ENCODE measurements around the gene NFIB. TPM values are rescaled to one million over a fixed set of nuclear protein-coding genes. Genes with fewer than 3 reads are reported as not detected.

The NFIB gene
- total and polyA plus RNA-seq, 2 of the 8 experiments (the other 6 are each of a cell fraction or from before 2014, with no cell fraction given): 2.6 to 13.1 TPM

DNA sequence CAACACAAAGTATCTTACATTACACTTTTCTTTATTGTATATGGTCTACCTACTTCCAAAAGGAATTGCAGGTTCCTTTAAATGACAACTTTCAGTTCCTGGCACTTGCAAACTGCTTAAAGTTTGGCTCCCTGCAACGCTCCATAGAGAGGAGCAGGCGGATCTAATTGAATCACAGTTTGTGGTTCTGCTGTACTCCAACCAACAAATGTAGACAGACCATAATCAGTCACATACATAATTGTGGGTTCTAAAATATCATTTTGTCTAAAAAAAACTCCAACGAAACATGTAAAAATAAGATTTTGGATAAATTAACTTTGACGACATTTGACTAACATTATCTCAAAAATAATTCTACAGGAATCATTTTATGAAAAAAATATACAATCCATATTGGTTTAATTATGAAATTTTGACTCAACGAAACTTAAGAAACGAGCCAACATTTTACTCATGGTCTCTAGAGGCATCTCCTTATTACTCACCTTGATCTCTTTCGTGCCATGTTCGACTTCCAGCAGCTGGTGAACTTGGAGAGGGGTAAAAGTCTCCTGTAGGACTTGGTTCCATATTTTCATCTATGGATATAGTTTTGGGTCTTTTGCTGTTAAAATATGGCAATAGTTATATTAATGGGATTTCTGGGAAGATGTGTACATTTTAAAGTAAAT lies 167.6 kb downstream of the NFIB start:
- Histone ChIP-seq H2AFZ (ENCODE audit: low read length) (no peak overlapping the region), H2BK20ac (ENCODE audit: low read length) (no peak overlapping the region), H3K14ac (ENCODE audit: insufficient read length) (no peak overlapping the region), H3K36me3 (ENCODE audit: control insufficient read depth in 2 of 4, insufficient read depth in 4 of 4, low read length in 3 of 4) (no peaks in the 10 kb centered on the region), H3K4ac (replicated peaks; ENCODE audit: insufficient read length, low read depth, low read length) (no peak overlapping the region), H3K4me3 (ENCODE audit: extremely low read depth in 1 of 4, insufficient read depth in 2 of 4, low read depth in 3 of 4, low read length in 4 of 4) (no peak overlapping the region), H3K9ac (replicated peaks in 1 of 4; ENCODE audit: extremely low read depth in 1 of 4, low read depth in 3 of 4, low read length in 3 of 4) (no peak overlapping the region), H3K18ac (ENCODE audit: extremely low read depth, low read length) (no peak overlapping the region), H2AK5ac (ENCODE audit: low read depth, low read length) (no peak overlapping the region), H3K27ac (ENCODE audit: low read depth, low read length) (no peak overlapping the region), H2BK12ac (ENCODE audit: low read depth, low read length) (no peak overlapping the region), H4K91ac (replicated peaks; ENCODE audit: insufficient read length, low read length) (no peak overlapping the region), H3K79me2 (ENCODE audit: control insufficient read depth in 1 of 2, insufficient read depth in 2 of 2, low read length in 2 of 2) (no peaks in the 10 kb centered on the region), H4K8ac (ENCODE audit: extremely low read depth, insufficient read depth, low read length) (no peak overlapping the region), H3K27me3 (replicated peaks in 1 of 4; ENCODE audit: control insufficient read depth in 3 of 4, extremely low read depth in 1 of 4, insufficient read depth in 3 of 4, low read length in 3 of 4) (no peaks in the 10 kb centered on the region), H3K4me2 (ENCODE audit: insufficient read depth in 1 of 2, low read depth in 2 of 2, low read length in 2 of 2) (no peak overlapping the region), H2BK120ac (replicated peaks; ENCODE audit: low read depth, low read length) (no peak overlapping the region), H2BK5ac (ENCODE audit: low read depth, low read length) (no peak overlapping the region), H4K5ac (ENCODE audit: insufficient read length, low read depth, low read length) (no peak overlapping the region), H3K79me1 (ENCODE audit: low read depth, low read length) (no peaks in the 10 kb centered on the region), H2BK15ac (ENCODE audit: low read length) (no peak overlapping the region), H3K56ac (replicated peaks; ENCODE audit: insufficient read length, low read depth, low read length) (no peak overlapping the region), H4K20me1 (replicated peaks in 1 of 2; ENCODE audit: control insufficient read depth in 1 of 2, insufficient read depth in 2 of 2, low read length in 2 of 2) (no peaks in the 10 kb centered on the region), H3K9me3 (ENCODE audit: insufficient read depth in 2 of 2, low read depth in 1 of 2, low read length in 1 of 2) (no peaks in the 10 kb centered on the region), H3K23me2 (ENCODE audit: low read depth, low read length) (no peaks in the 10 kb centered on the region), H3K4me1 (replicated peaks in 1 of 4; ENCODE audit: control insufficient read depth in 3 of 4, insufficient read depth in 4 of 4, low read length in 3 of 4) (no peaks in the 10 kb centered on the region), H3K23ac (ENCODE audit: insufficient read length) (no peak overlapping the region)
- CTCF ChIA-PET (ENCODE audit: partially characterized antibody): interaction anchor here (0.9 kb wide), 1 partner anchor 19 kb away, joined by 4 read pairs; no protein-coding TSS in a partner anchor
- DNase-seq (ENCODE audit: low read depth in 1 of 2, low spot score in 2 of 2): no peak
- no peak for FAIRE-seq
- 87% methylated on average over 8 of the region's 8 CpGs; no CpG with 5 or more reads in 1 of the 2 experiments for WGBS, 2 experiments (ENCODE audit: extremely low coverage in 1 of 2, insufficient coverage in 1 of 2, insufficient read length in 1 of 2, insufficient replicate concordance in 2 of 2, low coverage in 1 of 2, low lambda C conversion rate in 2 of 2, missing lambda C conversion rate in 1 of 2)
- POLR2A ChIA-PET (ENCODE audit: partially characterized antibody): no interaction called here
- no peak for TF ChIP-seq ZNF274 (IDR thresholded peaks at IDR 0.05; ENCODE audit: borderline replicate concordance, extremely low read depth, low read length)
